GM12801 (cell line): ENCODE results near the gene AP5B1.

ENCODE experiments used
- TF ChIP-seq, protein P1 (sequence below): IDR thresholded peaks from one replicate; pipeline ENCODE4 v1.5.1; 2011; ENCODE audit warnings: control low read depth; ENCODE audit not compliant: insufficient read length; ENCODE audit errors: extremely low read depth

Gene AP5B1

DNA sequence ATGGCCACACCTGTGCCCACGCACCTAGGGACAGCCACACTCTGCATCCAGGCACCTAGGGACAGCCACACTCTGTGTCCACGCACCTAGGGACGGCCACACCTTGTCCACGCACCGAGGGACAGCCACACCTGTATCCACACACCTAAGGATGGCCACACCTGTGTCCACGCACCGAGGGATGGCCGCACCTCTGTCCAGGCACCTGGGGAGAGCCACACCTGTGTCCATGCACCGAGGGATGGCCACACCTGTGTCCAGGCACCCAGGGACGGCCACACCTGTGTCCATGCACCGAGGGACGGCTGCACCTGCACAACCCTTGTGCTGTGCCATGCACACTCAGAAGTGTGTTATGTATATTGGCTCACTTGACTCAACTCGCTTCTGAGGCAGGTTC lies 16.9 kb upstream of the AP5B1 start:
- TF ChIP-seq, protein P1, sequence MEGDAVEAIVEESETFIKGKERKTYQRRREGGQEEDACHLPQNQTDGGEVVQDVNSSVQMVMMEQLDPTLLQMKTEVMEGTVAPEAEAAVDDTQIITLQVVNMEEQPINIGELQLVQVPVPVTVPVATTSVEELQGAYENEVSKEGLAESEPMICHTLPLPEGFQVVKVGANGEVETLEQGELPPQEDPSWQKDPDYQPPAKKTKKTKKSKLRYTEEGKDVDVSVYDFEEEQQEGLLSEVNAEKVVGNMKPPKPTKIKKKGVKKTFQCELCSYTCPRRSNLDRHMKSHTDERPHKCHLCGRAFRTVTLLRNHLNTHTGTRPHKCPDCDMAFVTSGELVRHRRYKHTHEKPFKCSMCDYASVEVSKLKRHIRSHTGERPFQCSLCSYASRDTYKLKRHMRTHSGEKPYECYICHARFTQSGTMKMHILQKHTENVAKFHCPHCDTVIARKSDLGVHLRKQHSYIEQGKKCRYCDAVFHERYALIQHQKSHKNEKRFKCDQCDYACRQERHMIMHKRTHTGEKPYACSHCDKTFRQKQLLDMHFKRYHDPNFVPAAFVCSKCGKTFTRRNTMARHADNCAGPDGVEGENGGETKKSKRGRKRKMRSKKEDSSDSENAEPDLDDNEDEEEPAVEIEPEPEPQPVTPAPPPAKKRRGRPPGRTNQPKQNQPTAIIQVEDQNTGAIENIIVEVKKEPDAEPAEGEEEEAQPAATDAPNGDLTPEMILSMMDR = no peak

GRCh38 chr11:65796726-65797601 lies 16.2 kb upstream of the AP5B1 start:
- TF ChIP-seq, protein P1 = no peak

DNA sequence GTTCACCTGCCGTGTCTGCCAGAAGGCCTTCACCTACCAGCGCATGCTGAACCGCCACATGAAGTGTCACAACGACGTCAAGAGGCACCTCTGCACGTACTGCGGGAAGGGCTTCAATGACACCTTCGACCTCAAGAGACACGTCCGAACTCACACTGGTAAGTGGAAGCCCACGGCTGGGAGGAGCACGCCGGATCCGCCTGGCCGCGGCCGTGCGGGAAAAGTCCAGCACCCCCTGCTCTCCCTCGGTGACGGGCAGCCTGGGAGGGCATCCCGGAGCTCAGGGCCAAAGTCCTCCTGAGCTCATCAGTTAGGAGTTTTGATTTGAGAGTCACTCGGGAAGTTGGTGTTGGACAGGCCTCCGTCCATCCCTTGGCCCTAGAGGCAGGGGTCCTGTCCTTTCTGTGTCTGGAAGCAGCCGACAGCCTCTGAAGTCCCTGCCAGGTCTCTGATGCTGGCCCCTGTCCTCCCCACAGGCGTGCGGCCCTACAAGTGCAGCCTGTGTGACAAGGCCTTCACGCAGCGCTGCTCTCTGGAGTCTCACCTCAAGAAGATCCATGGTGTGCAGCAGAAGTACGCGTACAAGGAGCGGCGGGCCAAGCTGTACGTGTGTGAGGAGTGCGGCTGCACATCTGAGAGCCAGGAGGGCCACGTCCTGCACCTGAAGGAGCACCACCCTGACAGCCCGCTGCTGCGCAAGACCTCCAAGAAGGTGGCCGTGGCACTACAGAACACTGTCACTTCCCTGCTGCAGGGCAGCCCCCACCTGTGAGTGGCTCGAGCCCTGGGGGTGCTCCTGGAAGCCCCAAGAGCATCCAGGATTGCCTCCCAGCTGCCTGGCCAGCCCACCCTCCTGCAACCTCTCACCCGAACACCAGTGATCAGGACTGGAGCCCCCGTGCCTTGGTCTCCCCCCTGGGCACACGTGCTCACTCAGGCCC lies 14.1 kb upstream of the AP5B1 start:
- TF ChIP-seq, protein P1 = no peak

- TF ChIP-seq, protein P1 = no peak
These were observed 13.0 kb upstream of the AP5B1 start for GRCh38 chr11:65793625-65794400.

- TF ChIP-seq, protein P1 = no peak
These were observed 12.4 kb upstream of the AP5B1 start for GRCh38 chr11:65793144-65793581.

- TF ChIP-seq, protein P1 = no peak
These were observed 11.7 kb upstream of the AP5B1 start for GRCh38 chr11:65792456-65792855.
